AG10803 (cell line): Measurements from ENCODE around the gene KLC1.
A peak's percentile ranks its signal among the peaks of the same experiment; 100 is the strongest.

Experiments
- DNase-seq: peaks from one replicate; pipeline ENCODE4 v3.0.0; 2010; ENCODE audit warnings: low read depth
- H3K4me3 ChIP-seq: 2 replicates; pipeline ENCODE4 v1.5.1; 2011; ENCODE audit warnings: mild to moderate bottlenecking, low read length, control low read depth
- TF ChIP-seq, protein P1 (sequence below): conservative IDR thresholded peaks from 2 replicates; pipeline ENCODE4 v1.5.1; 2011; ENCODE audit warnings: mild to moderate bottlenecking, low read length, control low read depth, inconsistent platforms

Gene KLC1

DNA sequence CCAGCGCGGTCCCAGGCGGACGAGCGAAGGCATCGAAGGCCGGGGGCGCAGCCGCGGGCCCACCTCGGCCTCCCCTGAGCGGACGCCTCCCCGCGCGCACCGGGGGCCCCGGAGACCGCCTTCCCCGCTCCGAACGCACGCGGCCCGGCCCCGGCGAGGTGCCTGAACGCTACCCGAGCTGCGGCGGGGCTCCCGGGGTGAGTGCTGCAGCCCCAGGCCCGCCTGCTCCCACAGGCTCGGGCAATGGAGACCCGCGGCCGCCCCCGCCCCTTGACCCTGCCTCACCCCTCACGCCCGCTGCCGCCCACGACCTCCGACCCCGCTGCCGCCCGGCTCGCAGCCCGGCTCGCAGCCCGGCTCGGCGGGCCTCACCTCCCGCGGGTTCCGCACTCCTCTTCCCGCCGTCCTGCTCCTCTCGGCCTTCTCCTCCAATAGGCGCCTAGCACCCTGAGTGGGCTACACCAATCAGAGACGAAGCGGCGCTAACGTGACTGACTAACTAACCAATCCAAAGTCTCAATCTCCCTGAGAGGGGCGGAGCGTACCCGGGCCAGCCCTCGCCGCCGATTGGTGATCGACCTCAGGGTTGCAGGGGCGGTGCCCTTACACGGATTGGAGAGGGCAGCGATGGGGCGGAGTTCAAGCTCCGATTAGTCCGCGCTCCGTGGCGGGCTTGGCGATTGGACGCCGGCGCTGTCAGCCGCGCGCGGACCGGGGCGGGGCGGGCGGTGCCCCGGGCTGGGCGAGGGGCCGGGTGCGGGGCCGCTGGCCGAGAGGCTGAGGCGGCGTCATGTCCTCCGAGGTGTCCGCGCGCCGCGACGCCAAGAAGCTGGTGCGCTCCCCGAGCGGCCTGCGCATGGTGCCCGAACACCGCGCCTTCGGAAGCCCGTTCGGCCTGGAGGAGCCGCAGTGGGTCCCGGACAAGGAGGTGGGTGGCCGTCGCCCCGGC is 86.3 kb downstream of the KLC1 start, which contains the start of the genes XRCC3 and ZFYVE21:
XRCC3 (minus strand) TSS at position 400 of the 949 bp plus-strand sequence. CDS start 4,364 bp downstream, outside the sequence.
ZFYVE21 (plus strand) TSS at position 759 of the 949 bp plus-strand sequence; CDS start at position 791, 32 bp downstream.
- DNase-seq = peak; percentile 98
- H3K4me3 ChIP-seq = peak within 1 kb of the TSS; percentile 72

DNA sequence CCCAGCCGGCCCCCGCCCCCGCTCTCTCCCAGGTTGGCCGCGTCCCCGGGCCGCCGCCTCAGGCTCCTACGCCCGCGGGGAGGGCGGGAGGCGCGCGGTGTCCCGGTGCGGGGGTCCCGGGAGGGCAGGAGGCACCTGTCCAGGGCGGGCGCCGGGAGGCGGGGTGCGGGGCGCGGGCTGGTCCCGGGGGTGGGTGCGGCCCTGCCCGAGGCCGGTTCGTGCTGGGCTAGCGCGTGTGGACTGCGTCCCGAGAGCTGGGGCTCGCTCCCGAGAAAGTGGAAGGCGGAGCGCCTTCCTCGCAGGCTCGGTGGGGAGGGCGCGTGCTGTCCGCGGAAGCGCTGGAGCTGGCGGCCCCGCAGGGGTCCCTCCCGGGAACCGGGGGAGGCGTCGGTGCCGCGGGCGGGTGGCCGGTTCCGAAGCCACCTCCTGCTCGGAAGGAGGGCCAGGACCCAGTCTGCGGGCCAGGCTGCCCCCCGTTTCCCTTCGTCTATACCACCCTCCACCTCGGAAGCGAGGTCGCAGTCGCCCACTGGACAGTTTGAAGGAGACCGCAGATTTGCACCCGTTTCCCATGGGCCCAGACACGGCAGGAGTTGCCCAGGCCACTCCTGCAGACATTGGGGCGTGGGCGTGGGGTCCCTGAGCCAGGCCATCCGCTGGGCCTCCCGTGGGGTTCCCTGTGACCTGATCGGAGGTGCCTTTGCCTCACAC is 87.2 kb downstream of the KLC1 start:
- peak overlapping the region; percentile 72 for H3K4me3 ChIP-seq
- TF ChIP-seq, protein P1, sequence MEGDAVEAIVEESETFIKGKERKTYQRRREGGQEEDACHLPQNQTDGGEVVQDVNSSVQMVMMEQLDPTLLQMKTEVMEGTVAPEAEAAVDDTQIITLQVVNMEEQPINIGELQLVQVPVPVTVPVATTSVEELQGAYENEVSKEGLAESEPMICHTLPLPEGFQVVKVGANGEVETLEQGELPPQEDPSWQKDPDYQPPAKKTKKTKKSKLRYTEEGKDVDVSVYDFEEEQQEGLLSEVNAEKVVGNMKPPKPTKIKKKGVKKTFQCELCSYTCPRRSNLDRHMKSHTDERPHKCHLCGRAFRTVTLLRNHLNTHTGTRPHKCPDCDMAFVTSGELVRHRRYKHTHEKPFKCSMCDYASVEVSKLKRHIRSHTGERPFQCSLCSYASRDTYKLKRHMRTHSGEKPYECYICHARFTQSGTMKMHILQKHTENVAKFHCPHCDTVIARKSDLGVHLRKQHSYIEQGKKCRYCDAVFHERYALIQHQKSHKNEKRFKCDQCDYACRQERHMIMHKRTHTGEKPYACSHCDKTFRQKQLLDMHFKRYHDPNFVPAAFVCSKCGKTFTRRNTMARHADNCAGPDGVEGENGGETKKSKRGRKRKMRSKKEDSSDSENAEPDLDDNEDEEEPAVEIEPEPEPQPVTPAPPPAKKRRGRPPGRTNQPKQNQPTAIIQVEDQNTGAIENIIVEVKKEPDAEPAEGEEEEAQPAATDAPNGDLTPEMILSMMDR = no peak
- peak; percentile 29 for DNase-seq

More for the DNA sequence above, 86.3 kb downstream of the KLC1 start, which contains the start of the genes XRCC3 and ZFYVE21:
- TF ChIP-seq, protein P1 = no peak

DNA sequence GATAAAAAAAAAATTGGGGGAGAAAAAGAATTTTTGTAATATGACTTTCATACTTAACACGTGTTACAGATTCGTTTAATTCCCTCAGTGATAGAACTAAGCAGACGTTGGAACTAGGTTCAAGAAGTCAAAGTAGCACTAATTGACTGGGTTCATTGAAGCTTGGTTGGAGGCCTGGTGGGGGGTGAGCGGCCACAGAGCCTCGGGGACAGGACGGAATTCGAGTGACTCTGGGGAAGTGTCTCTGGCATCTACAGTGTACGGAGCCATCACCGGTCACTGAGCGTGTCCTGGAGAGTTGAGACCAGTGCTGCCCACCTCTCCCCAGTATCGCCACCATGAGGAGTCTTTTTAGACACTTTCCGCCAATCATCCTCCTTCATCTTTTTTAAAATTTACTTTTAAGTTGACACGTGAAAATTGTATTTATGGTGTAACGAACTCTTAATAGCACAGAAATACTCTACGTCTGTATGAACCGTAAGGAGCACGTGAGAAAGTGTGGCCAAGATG is 87.9 kb downstream of the KLC1 start:
- TF ChIP-seq, protein P1 = no peak
- H3K4me3 ChIP-seq = peak overlapping the region; percentile 72
- DNase-seq = no peak

DNA sequence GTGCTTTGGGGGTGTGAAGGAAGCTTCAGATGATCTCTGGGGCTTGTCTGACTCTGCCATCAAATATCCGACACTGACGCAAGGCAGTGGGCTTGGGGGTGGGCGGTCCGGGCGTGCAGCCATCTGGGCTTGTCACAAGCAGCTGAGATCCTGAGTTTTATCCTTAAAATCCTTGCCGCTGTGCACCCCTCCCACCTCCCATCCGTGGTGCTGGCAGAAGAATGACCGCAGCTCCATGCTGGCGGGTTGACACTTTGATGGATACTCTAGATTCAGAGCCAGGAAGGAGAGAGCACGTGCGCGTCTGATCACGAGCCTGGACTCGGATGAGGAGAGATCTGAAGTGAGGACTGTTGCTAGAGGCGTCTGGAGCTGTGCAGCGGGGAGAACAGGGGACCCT is 89.6 kb downstream of the KLC1 start:
- peak; percentile 53 for DNase-seq
- TF ChIP-seq, protein P1 = no peak
- H3K4me3 ChIP-seq = no peak overlapping the region

DNA sequence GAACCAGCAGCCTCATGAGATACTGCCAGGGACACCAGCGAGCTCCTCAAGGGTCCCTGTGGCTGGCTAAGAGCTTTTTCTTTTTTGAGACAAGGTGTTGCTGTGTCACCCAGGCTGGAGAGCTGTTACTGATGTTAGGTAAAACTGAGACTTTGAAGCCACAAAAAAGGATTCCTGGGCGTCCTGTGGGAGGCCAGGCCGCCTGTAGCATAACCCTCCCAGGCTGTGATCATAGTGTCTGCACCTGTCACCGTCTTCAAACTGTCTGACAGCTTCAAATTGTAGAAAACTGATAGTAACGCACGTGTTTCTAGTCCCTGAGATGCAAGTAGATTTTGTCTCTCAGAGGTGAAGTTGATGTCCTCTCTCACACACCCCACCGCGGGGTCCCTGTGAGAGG is 90.7 kb downstream of the KLC1 start:
- DNase-seq = no peak
- H3K4me3 ChIP-seq = no peak overlapping the region
- TF ChIP-seq, protein P1 = no peak

DNA sequence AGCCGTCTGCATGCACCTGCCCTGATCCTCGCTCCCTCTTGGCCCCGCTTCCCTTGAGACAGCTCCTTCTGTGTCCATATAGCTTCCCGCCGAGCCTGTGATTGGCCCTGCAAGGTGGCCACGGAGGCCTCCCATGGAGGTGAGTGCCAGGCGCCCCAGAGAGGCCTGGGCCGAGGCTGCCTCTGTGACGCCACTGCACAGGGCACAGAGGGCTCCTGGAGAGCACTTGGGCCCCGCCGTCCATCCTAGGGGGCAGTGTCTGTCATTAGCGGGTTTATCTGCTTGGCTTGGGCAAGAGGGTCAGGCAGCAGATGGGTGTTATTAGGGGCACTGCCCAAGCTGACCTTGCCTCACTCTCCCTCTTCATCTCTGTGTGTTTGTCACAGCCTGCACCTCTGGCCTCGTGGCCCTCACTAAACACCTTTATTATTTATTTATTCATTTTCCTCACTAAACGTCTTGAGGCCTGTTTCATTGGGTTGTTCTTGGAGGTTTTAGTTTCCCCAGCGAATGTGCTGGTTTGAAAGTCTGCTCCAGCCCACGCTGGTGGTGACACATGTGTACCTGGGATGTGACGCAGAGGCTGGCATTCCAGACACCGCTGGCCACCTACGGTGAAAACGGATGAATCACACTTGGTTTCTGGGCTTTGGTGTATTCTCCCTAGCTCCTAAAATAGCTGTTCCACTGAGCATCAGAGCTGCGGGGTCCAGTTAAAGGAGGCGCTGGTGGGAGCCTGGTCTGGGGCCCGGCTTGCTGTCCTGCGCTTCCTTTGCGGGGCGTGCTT is 92.5 kb downstream of the KLC1 start:
- no peak overlapping the region for H3K4me3 ChIP-seq
- no peak for DNase-seq
- TF ChIP-seq, protein P1 = no peak
